Trophoblast cell (in vitro differentiated cells and primary cell): ENCODE measurements around the gene B4GALNT3.
"Not testable (repeated sequence)": the region's sequence is repeated elsewhere in the genome, so short reads cannot be mapped to it uniquely, and the experiment has no call there.

Experiments
- DNase-seq, 2 donors: peaks; one replicate each; pipeline ENCODE4 v3.0.0-alpha.2; 2016
- H2AFZ ChIP-seq: 2 replicates; pipeline ENCODE4 v1.6.1; 2013; ENCODE audit warnings: low read length, moderate library complexity, mild to moderate bottlenecking; ENCODE audit not compliant: insufficient read depth, poor library complexity
- H2AK5ac ChIP-seq: 2 replicates; pipeline ENCODE4 v1.6.1; 2013; ENCODE audit warnings: mild to moderate bottlenecking, low read length
- H2BK120ac ChIP-seq: 2 replicates; pipeline ENCODE4 v1.6.1; 2013; ENCODE audit warnings: low read length, mild to moderate bottlenecking, moderate library complexity; ENCODE audit not compliant: insufficient read depth, poor library complexity
- H2BK12ac ChIP-seq: 2 replicates; pipeline ENCODE4 v1.6.1; 2013; ENCODE audit warnings: mild to moderate bottlenecking, low read length, moderate library complexity
- H2BK5ac ChIP-seq: 2 replicates; pipeline ENCODE4 v1.6.1; 2013; ENCODE audit warnings: low read length, low read depth, moderate library complexity, mild to moderate bottlenecking; ENCODE audit not compliant: poor library complexity
- H3K14ac ChIP-seq: 2 replicates; pipeline ENCODE4 v1.6.1; 2013; ENCODE audit warnings: mild to moderate bottlenecking, low read length
- H3K18ac ChIP-seq: 2 replicates; pipeline ENCODE4 v1.6.1; 2013; ENCODE audit warnings: mild to moderate bottlenecking, low read length
- H3K23ac ChIP-seq: 2 replicates; pipeline ENCODE4 v1.6.1; 2013; ENCODE audit warnings: low read length
- H3K27ac ChIP-seq: 2 replicates; pipeline ENCODE4 v1.5.1; 2013; ENCODE audit warnings: low read depth, mild to moderate bottlenecking, inconsistent platforms, low read length, moderate library complexity
- H3K27me3 ChIP-seq: 2 replicates; pipeline ENCODE4 v1.6.1; 2013; ENCODE audit warnings: inconsistent platforms, mild to moderate bottlenecking, low read length, moderate library complexity; ENCODE audit not compliant: insufficient read depth
- H3K36me3 ChIP-seq, 2 experiments: 1 replicate in 1 of 2; 2 replicates in 1 of 2; pipeline ENCODE4 v1.6.1; 2013; ENCODE audit warnings: low read length in 2 of 2, mild to moderate bottlenecking in 2 of 2, moderate library complexity in 1 of 2; ENCODE audit not compliant: insufficient read depth in 2 of 2, control insufficient read depth in 1 of 2
- H3K4ac ChIP-seq: 2 replicates; pipeline ENCODE4 v1.6.1; 2013; ENCODE audit warnings: low read depth, mild to moderate bottlenecking, low read length, moderate library complexity
- H3K4me1 ChIP-seq, 2 experiments: 1 replicate in 1 of 2; 2 replicates in 1 of 2; pipeline ENCODE4 v1.6.1; 2013; ENCODE audit warnings: low read length in 2 of 2, mild to moderate bottlenecking in 2 of 2, moderate library complexity in 1 of 2; ENCODE audit not compliant: insufficient read depth in 2 of 2, control insufficient read depth in 1 of 2
- H3K4me2 ChIP-seq: 2 replicates; pipeline ENCODE4 v1.6.1; 2013; ENCODE audit warnings: inconsistent platforms, mild to moderate bottlenecking, low read length, moderate library complexity
- H3K4me3 ChIP-seq: 2 replicates; pipeline ENCODE4 v1.5.1; 2013; ENCODE audit warnings: mild to moderate bottlenecking, low read depth, low read length, inconsistent platforms
- H3K79me1 ChIP-seq: one replicate; pipeline ENCODE4 v1.6.1; 2013; ENCODE audit warnings: low read length
- H3K79me2 ChIP-seq: 2 replicates; pipeline ENCODE4 v1.6.1; 2013; ENCODE audit warnings: low read length, mild to moderate bottlenecking; ENCODE audit not compliant: control insufficient read depth, insufficient read depth, poor library complexity
- H3K9ac ChIP-seq: 2 replicates; pipeline ENCODE4 v1.6.1; 2013; ENCODE audit warnings: mild to moderate bottlenecking, low read length
- H3K9me3 ChIP-seq: 2 replicates; pipeline ENCODE4 v1.6.1; 2013; ENCODE audit warnings: low read depth, mild to moderate bottlenecking, control low read depth, inconsistent platforms, low read length; ENCODE audit not compliant: insufficient read depth
- H4K12ac ChIP-seq: 2 replicates; pipeline ENCODE4 v1.6.1; 2013; ENCODE audit warnings: low read depth, mild to moderate bottlenecking, low read length, moderate library complexity
- H4K8ac ChIP-seq: 2 replicates; pipeline ENCODE4 v1.6.1; 2013; ENCODE audit warnings: low read depth, mild to moderate bottlenecking, low read length, moderate library complexity
- H4K91ac ChIP-seq: one replicate; pipeline ENCODE4 v1.6.1; 2013; ENCODE audit warnings: low read depth, mild to moderate bottlenecking, low read length, moderate library complexity
- WGBS: extraction: QIAGEN DNeasy Blood & Tissue Kit; methylation state at CpG from one replicate; pipeline ENCODE4 v1.1.7; 2013; ENCODE audit warnings: missing lambda C conversion rate; ENCODE audit not compliant: insufficient read length, insufficient coverage; ENCODE audit errors: extremely low coverage; 5-methylcytosine and 5-hydroxymethylcytosine counted together

Gene B4GALNT3

GRCh38 chr12:576615-577110 lies 116.9 kb downstream of the B4GALNT3 start:
- Histone ChIP-seq H3K27ac (no peak overlapping the region), H3K23ac (no peak overlapping the region), H3K4me2 (no peak overlapping the region), H3K79me2 (no peaks in the 10 kb centered on the region), H4K12ac (peak overlapping the region; percentile 49), H2BK5ac (no peak overlapping the region), H3K14ac (peak overlapping the region; percentile 13), H3K9me3 (no peaks in the 10 kb centered on the region), H2AK5ac (no peak overlapping the region), H3K18ac (no peak overlapping the region), H3K27me3 (no peaks in the 10 kb centered on the region), H2AFZ (peak overlapping the region; percentile 69), H3K36me3 (no peaks in the 10 kb centered on the region), H2BK12ac (peak overlapping the region; percentile 63), H3K9ac (no peak overlapping the region), H4K91ac (peak overlapping the region; percentile 75), H3K4me1 (peaks cover 9 to 12% of the 10 kb centered on the region in 2 experiments), H4K8ac (peak overlapping the region; percentile 77), H2BK120ac (peak overlapping the region; percentile 26), H3K79me1 (peaks cover 10% of the 10 kb centered on the region), H3K4ac (peak overlapping the region; percentile 7), H3K4me3 (no peak overlapping the region)
- no peak for DNase-seq
- WGBS: no CpG with 5 or more reads among the region's 14 CpGs

- H3K4me3 ChIP-seq, H3K23ac ChIP-seq, H2AFZ ChIP-seq, H3K36me3 ChIP-seq, H3K27ac ChIP-seq, DNase-seq, H3K9me3 ChIP-seq, H3K27me3 ChIP-seq, H3K4ac ChIP-seq, H3K9ac ChIP-seq, H2BK5ac ChIP-seq, H3K14ac ChIP-seq, H3K18ac ChIP-seq, H3K4me2 ChIP-seq, H2BK120ac ChIP-seq, H3K4me1 ChIP-seq, H3K79me1 ChIP-seq, H2AK5ac ChIP-seq, H4K91ac ChIP-seq, H4K12ac ChIP-seq, H3K79me2 ChIP-seq: not testable (repeated sequence)
- WGBS: no CpG with 5 or more reads among the region's 19 CpGs
- peak overlapping the region; percentile 53 for H2BK12ac ChIP-seq
- peak overlapping the region; percentile 21 for H4K8ac ChIP-seq
Observed at GRCh38 chr12:577994-578747, 118.4 kb downstream of the B4GALNT3 start.

- DNase-seq: no peak
- H3K4ac ChIP-seq: no peak overlapping the region
Observed at GRCh38 chr12:578748-579419, 119.1 kb downstream of the B4GALNT3 start.

GRCh38 chr12:579420-580110 lies 119.8 kb downstream of the B4GALNT3 start:
- Histone ChIP-seq H3K79me1 (peaks cover 8% of the 10 kb centered on the region), H2BK5ac (no peak overlapping the region), H3K79me2 (no peaks in the 10 kb centered on the region), H2BK120ac (no peak overlapping the region), H3K36me3 (no peaks in the 10 kb centered on the region), H2AFZ (no peak overlapping the region), H2BK12ac (no peak overlapping the region), H3K4me2 (no peak overlapping the region), H2AK5ac (no peak overlapping the region), H4K8ac (no peak overlapping the region), H3K14ac (no peak overlapping the region), H3K4me1 (peaks cover 3 to 4% of the 10 kb centered on the region in 2 experiments), H3K4me3 (no peak overlapping the region), H3K4ac (no peak overlapping the region), H3K27me3 (no peaks in the 10 kb centered on the region), H4K12ac (no peak overlapping the region), H3K27ac (no peak overlapping the region), H3K23ac (no peak overlapping the region), H3K18ac (no peak overlapping the region), H3K9me3 (no peaks in the 10 kb centered on the region), H3K9ac (no peak overlapping the region), H4K91ac (no peak overlapping the region)
- no CpG with 5 or more reads among the region's 9 CpGs for WGBS
- no peak for DNase-seq

More at GRCh38 chr12:578748-579419, 119.1 kb downstream of the B4GALNT3 start:
- no peak overlapping the region for H3K27ac ChIP-seq
- no peak overlapping the region for H3K14ac ChIP-seq
- H3K4me3 ChIP-seq: no peak overlapping the region
- H4K91ac ChIP-seq: no peak overlapping the region
- H3K9me3 ChIP-seq: no peaks in the 10 kb centered on the region
- H3K9ac ChIP-seq: no peak overlapping the region
- no peaks in the 10 kb centered on the region for H3K79me2 ChIP-seq
- peaks cover 3 to 4% of the 10 kb centered on the region in 2 experiments for H3K4me1 ChIP-seq
- no peak overlapping the region for H2BK12ac ChIP-seq
- no peaks in the 10 kb centered on the region for H3K27me3 ChIP-seq
- no peak overlapping the region for H3K23ac ChIP-seq
- no peak overlapping the region for H4K8ac ChIP-seq
- no CpG with 5 or more reads among the region's 7 CpGs for WGBS
- no peak overlapping the region for H3K4me2 ChIP-seq
- no peak overlapping the region for H3K18ac ChIP-seq
- H2BK120ac ChIP-seq: no peak overlapping the region
- no peak overlapping the region for H2AK5ac ChIP-seq
- H3K79me1 ChIP-seq: peaks cover 8% of the 10 kb centered on the region
- H4K12ac ChIP-seq: no peak overlapping the region
- H2BK5ac ChIP-seq: no peak overlapping the region
- no peak overlapping the region for H2AFZ ChIP-seq
- no peaks in the 10 kb centered on the region for H3K36me3 ChIP-seq
